IMR-90 (cell line): ENCODE results near the gene TTC7B.

Experiments
- CTCF ChIP-seq: conservative IDR thresholded peaks from 2 replicates; pipeline ENCODE4 v1.5.1; 2012; ENCODE audit warnings: mild to moderate bottlenecking, low read depth, low read length, improper control_type of control experiment
- FOS ChIP-seq: fragments of 150-350 bp; IDR thresholded peaks from 2 replicates; pipeline ENCODE4 v1.6.1; 2016; ENCODE audit warnings: low read depth, low read length
- MAZ ChIP-seq: IDR thresholded peaks from 2 replicates; pipeline ENCODE4 v1.6.1; 2012; ENCODE audit warnings: low read depth, mild to moderate bottlenecking, low read length, improper control_type of control experiment, moderate library complexity, borderline replicate concordance
- POLR2A ChIP-seq: IDR thresholded peaks from 2 replicates; pipeline ENCODE4 v1.6.1; 2012; ENCODE audit warnings: mild to moderate bottlenecking, low read depth, low read length
- RCOR1 ChIP-seq: IDR thresholded peaks from 2 replicates; pipeline ENCODE4 v1.6.1; 2012; ENCODE audit warnings: mild to moderate bottlenecking, low read length, improper control_type of control experiment; ENCODE audit not compliant: insufficient replicate concordance
- RFX5 ChIP-seq: IDR thresholded peaks from 2 replicates; pipeline ENCODE4 v1.8.0; 2012; ENCODE audit warnings: low read depth, mild to moderate bottlenecking, low read length, moderate library complexity
- USF2 ChIP-seq: fragments of 150-350 bp; IDR thresholded peaks from 2 replicates; pipeline ENCODE4 v1.6.1; 2017; ENCODE audit warnings: mild to moderate bottlenecking, antibody characterized with exemption, low read length, low read depth

- TF ChIP-seq CTCF = no peak
- TF ChIP-seq RFX5 = no peak
- no peak for TF ChIP-seq POLR2A
- TF ChIP-seq RCOR1 = no peak
- no peak for TF ChIP-seq USF2
- TF ChIP-seq FOS = no peak
- no peak for TF ChIP-seq MAZ
Observed at GRCh38 chr14:90518069-90518940, 297.9 kb downstream of the TTC7B start.
